HCT116 (cell line): ENCODE results near the gene MRPS16. TPM values are rescaled to one million over a fixed set of nuclear protein-coding genes. Genes with fewer than 3 reads are reported as not detected.

Experiments used
- ATAC-seq: fragments of 200-7000 bp; cut with Tn5 transposase; 2 replicates; pipeline ENCODE4 v1.9.1; 2020; ENCODE audit warnings: mild to moderate bottlenecking, moderate library complexity
- BruUV-seq: library from RNA; stranded (reverse); fragments of 400-500 nt; replicated peaks from 2 replicates; lab custom pipeline; 2021; lab: Mats Ljungman, UMichigan
- CTCF ChIA-PET: fragments of 300-600 bp; sonication (Branson Sonifier 250); formaldehyde crosslinking; loops from one replicate; lab custom pipeline; 2021; ENCODE audit warnings: antibody characterized with exemption; lab: Charles Lee
- POLR2A ChIA-PET: fragments of 300-600, 350-600 bp; sonication (Branson Sonifier 250); formaldehyde crosslinking; loops from one replicate; lab custom pipeline; 2021; ENCODE audit warnings: antibody characterized with exemption; lab: Charles Lee
- RAD21 ChIA-PET, 2 experiments: fragments of 300-600 bp; sonication (Branson Sonifier 250); formaldehyde crosslinking; loops; one replicate each; lab custom pipeline; 2023; ENCODE audit warnings: low total read pairs in 2 of 2; ENCODE audit not compliant: uncharacterized antibody in 2 of 2, unreplicated experiment in 2 of 2, low non-redundant PET in 1 of 2; lab: Charles Lee
- DNase-seq: peaks from one replicate; pipeline ENCODE4 v3.0.0-alpha.2; 2010; ENCODE audit warnings: low read depth, low spot score
- H2AFZ ChIP-seq: fragments of 200-600 bp; shearing (Covaris generic), sonication (generic); 2 replicates; pipeline ENCODE4 v1.6.1; 2017; ENCODE audit warnings: low read depth, mixed run types, mixed read lengths, antibody characterized with exemption, low read length; ENCODE audit not compliant: poor library complexity, severe bottlenecking
- H3K27ac ChIP-seq: 2 replicates; pipeline ENCODE4 v1.5.1; 2012; ENCODE audit warnings: low read depth, low read length
- H3K27me3 ChIP-seq: fragments of 200-600 bp; sonication (generic); 2 replicates; pipeline ENCODE4 v1.6.1; 2016; ENCODE audit warnings: mixed run types, low read length, mixed read lengths; ENCODE audit not compliant: insufficient read depth
- H3K36me3 ChIP-seq, 2 experiments: fragments of 200-500 bp in 1 of 2; fragments of 200-600 bp in 1 of 2; sonication (Bioruptor generic) in 1 of 2; sonication (generic) in 1 of 2; 2 replicates each; pipeline versions ENCODE4 v1.5.1 to v1.6.1; 2014 to 2016; ENCODE audit warnings: low read length in 2 of 2, inconsistent platforms in 1 of 2, mixed read lengths in 1 of 2, mixed run types in 1 of 2; ENCODE audit not compliant: insufficient read depth in 2 of 2, control insufficient read depth in 1 of 2
- H3K4me1 ChIP-seq, 2 experiments: fragments of 200-600 bp in 1 of 2; sonication (generic) in 1 of 2; 2 replicates each; pipeline versions ENCODE4 v1.5.1 to v1.6.1; 2012 to 2017; ENCODE audit warnings: low read length in 2 of 2, inconsistent platforms in 1 of 2, mild to moderate bottlenecking in 1 of 2, mixed read lengths in 1 of 2, mixed run types in 1 of 2, moderate library complexity in 1 of 2; ENCODE audit not compliant: insufficient read depth in 2 of 2, control insufficient read depth in 1 of 2
- H3K4me2 ChIP-seq: fragments of 200-600 bp; sonication (generic); 2 replicates; pipeline ENCODE4 v1.6.1; 2017; ENCODE audit warnings: mixed run types, low read length, mixed read lengths
- H3K4me3 ChIP-seq, 2 experiments: fragments of 200-600 bp in 1 of 2; sonication (generic) in 1 of 2; replicated peaks in 1 of 2; 2 replicates each; pipeline ENCODE4 v1.5.1; 2011 to 2016; ENCODE audit warnings: low read length in 2 of 2, control low read depth in 1 of 2, low read depth in 1 of 2, mild to moderate bottlenecking in 1 of 2, mixed read lengths in 1 of 2, mixed run types in 1 of 2
- H3K79me2 ChIP-seq: fragments of 200-600 bp; sonication (generic); 2 replicates; pipeline ENCODE4 v1.6.1; 2017; ENCODE audit warnings: mild to moderate bottlenecking, mixed run types, low read length, moderate library complexity, mixed read lengths; ENCODE audit not compliant: insufficient read depth
- H3K9ac ChIP-seq: fragments of 200-600 bp; sonication (generic); 2 replicates; pipeline ENCODE4 v1.6.1; 2016; ENCODE audit warnings: low read length, mixed read lengths
- H3K9me2 ChIP-seq: fragments of 200-600 bp; sonication (generic), shearing (Covaris generic); 2 replicates; pipeline ENCODE4 v1.6.1; 2017; ENCODE audit warnings: mixed run types, mild to moderate bottlenecking, moderate library complexity; ENCODE audit not compliant: insufficient read depth
- H3K9me3 ChIP-seq, 2 experiments: fragments of 200-500 bp in 1 of 2; fragments of 200-600 bp in 1 of 2; sonication (Bioruptor generic) in 1 of 2; sonication (generic) in 1 of 2; 2 replicates each; pipeline ENCODE4 v1.6.1; 2014 to 2017; ENCODE audit warnings: low read length in 2 of 2, mixed read lengths in 2 of 2, inconsistent platforms in 1 of 2, low read depth in 1 of 2, mild to moderate bottlenecking in 1 of 2, mixed run types in 1 of 2, moderate library complexity in 1 of 2; ENCODE audit not compliant: control insufficient read depth in 1 of 2, insufficient read depth in 1 of 2
- H4K20me1 ChIP-seq: fragments of 200-600 bp; sonication (generic), shearing (Covaris generic); 2 replicates; pipeline ENCODE4 v1.6.1; 2017; ENCODE audit warnings: mixed run types, mild to moderate bottlenecking, moderate library complexity; ENCODE audit not compliant: insufficient read depth
- CEBPB ChIP-seq: IDR thresholded peaks from 2 replicates; pipeline ENCODE4 v1.6.1; 2012; ENCODE audit warnings: low read depth
- EGR1 ChIP-seq: IDR thresholded peaks from 2 replicates; pipeline ENCODE4 v1.6.1; 2012; ENCODE audit warnings: low read depth
- ELF1 ChIP-seq: IDR thresholded peaks from 2 replicates; pipeline ENCODE4 v1.6.1; 2012; ENCODE audit warnings: low read depth, borderline replicate concordance
- EZH2 ChIP-seq: fragments of 200-600 bp; sonication (generic); IDR thresholded peaks from 2 replicates; pipeline ENCODE4 v1.6.1; 2017; ENCODE audit warnings: antibody characterized with exemption, mixed run types
- FOSL1 ChIP-seq: IDR thresholded peaks from 2 replicates; pipeline ENCODE4 v1.6.1; 2012; ENCODE audit warnings: low read depth
- JUND ChIP-seq: IDR thresholded peaks from 2 replicates; pipeline ENCODE4 v1.6.1; 2012
- MAX ChIP-seq: IDR thresholded peaks from 2 replicates; pipeline ENCODE4 v1.6.1; 2012
- POLR2A ChIP-seq: IDR thresholded peaks from 2 replicates; pipeline ENCODE4 v1.7.0; 2011; ENCODE audit warnings: borderline replicate concordance; ENCODE audit not compliant: insufficient read depth, insufficient read length; ENCODE audit errors: extremely low read depth
- POLR2AphosphoS5 ChIP-seq: IDR thresholded peaks from 2 replicates; pipeline ENCODE4 v1.6.1; 2011; ENCODE audit warnings: mild to moderate bottlenecking, low read depth, low read length, moderate library complexity
- SIN3A ChIP-seq: IDR thresholded peaks from 2 replicates; pipeline ENCODE4 v1.6.1; 2012; ENCODE audit warnings: low read depth
- SP1 ChIP-seq: IDR thresholded peaks from 2 replicates; pipeline ENCODE4 v1.6.1; 2012; ENCODE audit warnings: low read depth
- SRF ChIP-seq: IDR thresholded peaks from 2 replicates; pipeline ENCODE4 v1.6.1; 2012; ENCODE audit warnings: low read depth
- TCF7L2 ChIP-seq: IDR thresholded peaks from 2 replicates; pipeline ENCODE4 v1.7.0; 2011; ENCODE audit warnings: borderline replicate concordance, inconsistent platforms; ENCODE audit not compliant: insufficient read depth, insufficient read length; ENCODE audit errors: extremely low read depth
- YY1 ChIP-seq: IDR thresholded peaks from 2 replicates; pipeline ENCODE4 v1.6.1; 2011; ENCODE audit warnings: low read length, low read depth, moderate library complexity, mild to moderate bottlenecking; ENCODE audit not compliant: insufficient replicate concordance; ENCODE audit errors: extremely low read depth
- ZFX ChIP-seq: fragments of 450-650 bp; IDR thresholded peaks from 2 replicates; pipeline ENCODE4 v1.6.1; 2017
- ZNF274 ChIP-seq: fragments of 200-500 bp; sonication (Bioruptor generic); IDR thresholded peaks from 2 replicates; pipeline ENCODE4 v1.6.1; 2014; ENCODE audit warnings: mild to moderate bottlenecking, low read depth, low read length, inconsistent platforms
- intact Hi-C: fragments of 100-400 bp; cut with micrococcal nuclease; formaldehyde crosslinking; loops from 2 replicates; pipeline ENCODE4 v1.10.0; 2022
- total RNA-seq: library from RNA; stranded (reverse); gene quantifications from one replicate; pipeline ENCODE4 v1.2.1, GENCODE V29; 2021; ENCODE audit not compliant: unreplicated experiment
- TF ChIP-seq, protein P1 (sequence below): IDR thresholded peaks from 2 replicates; pipeline ENCODE4 v1.6.1; 2012; ENCODE audit warnings: low read depth
- TF ChIP-seq, protein P2 (sequence below): IDR thresholded peaks from 2 replicates; pipeline ENCODE4 v1.6.1; 2012
- TF ChIP-seq, protein P3 (sequence below): IDR thresholded peaks from 2 replicates; pipeline ENCODE4 v1.6.1; 2011; ENCODE audit warnings: mild to moderate bottlenecking, low read length, moderate library complexity; ENCODE audit not compliant: insufficient replicate concordance; ENCODE audit errors: extremely low read depth

MRPS16 gene
- total RNA-seq, 1 experiment from 2014 or later = 122 TPM

- Histone ChIP-seq H3K4me2 (peak within 1 kb of the TSS; percentile 84), H3K27me3 (no peaks in the 10 kb centered on the region), H4K20me1 (peaks cover 3% of the 10 kb centered on the region; the same call in 1 of the 2 replicates), H3K9me3 (no peaks in the 10 kb centered on the region), H3K9ac (peak within 1 kb of the TSS; percentile 85), H3K4me3 (peak within 1 kb of the TSS; percentile 67 to 86), H3K4me1 (peaks cover 19 to 38% of the 10 kb centered on the region in 2 experiments), H3K27ac (peak within 1 kb of the TSS; percentile 92), H3K9me2 (no peaks in the 10 kb centered on the region), H2AFZ (no peak within 1 kb of the TSS), H3K36me3 (peaks cover 30 to 53% of the 10 kb centered on the region in 2 experiments), H3K79me2 (peaks cover 89% of the 10 kb centered on the region)
- intact Hi-C loops = loop anchor here (2.0 to 5.0 kb wide), 3 partner anchors 166 to 395 kb away; partner anchors contain the start of gene MYOZ1
- ChIA-PET RAD21 (no interaction called here), CTCF (interaction anchor here (1.0 to 1.6 kb wide), 4 partner anchors 13 to 151 kb away, joined by 3 to 5 read pairs (median 4); no protein-coding TSS in a partner anchor), POLR2A (interaction anchor here (0.5 to 2.6 kb wide), 16 partner anchors 9 to 972 kb away, joined by 3 to 14 read pairs (median 3); partner anchors contain the start of gene PPP3CB)
- DNase-seq (peak; percentile 90), ATAC-seq (peak; percentile 91)
- no TSS peak for BruUV-seq
- peak; percentile 32; the same call in 1 of the 2 replicates for TF ChIP-seq ZFX
- peak; percentile 99 for TF ChIP-seq SIN3A
- no peak for TF ChIP-seq ZNF274
- TF ChIP-seq, protein P1, sequence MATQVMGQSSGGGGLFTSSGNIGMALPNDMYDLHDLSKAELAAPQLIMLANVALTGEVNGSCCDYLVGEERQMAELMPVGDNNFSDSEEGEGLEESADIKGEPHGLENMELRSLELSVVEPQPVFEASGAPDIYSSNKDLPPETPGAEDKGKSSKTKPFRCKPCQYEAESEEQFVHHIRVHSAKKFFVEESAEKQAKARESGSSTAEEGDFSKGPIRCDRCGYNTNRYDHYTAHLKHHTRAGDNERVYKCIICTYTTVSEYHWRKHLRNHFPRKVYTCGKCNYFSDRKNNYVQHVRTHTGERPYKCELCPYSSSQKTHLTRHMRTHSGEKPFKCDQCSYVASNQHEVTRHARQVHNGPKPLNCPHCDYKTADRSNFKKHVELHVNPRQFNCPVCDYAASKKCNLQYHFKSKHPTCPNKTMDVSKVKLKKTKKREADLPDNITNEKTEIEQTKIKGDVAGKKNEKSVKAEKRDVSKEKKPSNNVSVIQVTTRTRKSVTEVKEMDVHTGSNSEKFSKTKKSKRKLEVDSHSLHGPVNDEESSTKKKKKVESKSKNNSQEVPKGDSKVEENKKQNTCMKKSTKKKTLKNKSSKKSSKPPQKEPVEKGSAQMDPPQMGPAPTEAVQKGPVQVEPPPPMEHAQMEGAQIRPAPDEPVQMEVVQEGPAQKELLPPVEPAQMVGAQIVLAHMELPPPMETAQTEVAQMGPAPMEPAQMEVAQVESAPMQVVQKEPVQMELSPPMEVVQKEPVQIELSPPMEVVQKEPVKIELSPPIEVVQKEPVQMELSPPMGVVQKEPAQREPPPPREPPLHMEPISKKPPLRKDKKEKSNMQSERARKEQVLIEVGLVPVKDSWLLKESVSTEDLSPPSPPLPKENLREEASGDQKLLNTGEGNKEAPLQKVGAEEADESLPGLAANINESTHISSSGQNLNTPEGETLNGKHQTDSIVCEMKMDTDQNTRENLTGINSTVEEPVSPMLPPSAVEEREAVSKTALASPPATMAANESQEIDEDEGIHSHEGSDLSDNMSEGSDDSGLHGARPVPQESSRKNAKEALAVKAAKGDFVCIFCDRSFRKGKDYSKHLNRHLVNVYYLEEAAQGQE = no peak
- TF ChIP-seq TCF7L2 = peak; percentile 58
- 0 out of 2 replicates have a peak, but pooled peaks have one; percentile 30 for TF ChIP-seq EGR1
- peak; percentile 98 for TF ChIP-seq MAX
- TF ChIP-seq SRF = peak; percentile 40; the same call in 1 of the 2 replicates
- TF ChIP-seq CEBPB = no peak
- peak; percentile 61 for TF ChIP-seq JUND
- TF ChIP-seq FOSL1 = no peak
- peak; percentile 97 for TF ChIP-seq POLR2AphosphoS5
- TF ChIP-seq, protein P2, sequence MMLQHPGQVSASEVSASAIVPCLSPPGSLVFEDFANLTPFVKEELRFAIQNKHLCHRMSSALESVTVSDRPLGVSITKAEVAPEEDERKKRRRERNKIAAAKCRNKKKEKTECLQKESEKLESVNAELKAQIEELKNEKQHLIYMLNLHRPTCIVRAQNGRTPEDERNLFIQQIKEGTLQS = no peak; the same call in 1 of the 2 replicates
- TF ChIP-seq, protein P3, sequence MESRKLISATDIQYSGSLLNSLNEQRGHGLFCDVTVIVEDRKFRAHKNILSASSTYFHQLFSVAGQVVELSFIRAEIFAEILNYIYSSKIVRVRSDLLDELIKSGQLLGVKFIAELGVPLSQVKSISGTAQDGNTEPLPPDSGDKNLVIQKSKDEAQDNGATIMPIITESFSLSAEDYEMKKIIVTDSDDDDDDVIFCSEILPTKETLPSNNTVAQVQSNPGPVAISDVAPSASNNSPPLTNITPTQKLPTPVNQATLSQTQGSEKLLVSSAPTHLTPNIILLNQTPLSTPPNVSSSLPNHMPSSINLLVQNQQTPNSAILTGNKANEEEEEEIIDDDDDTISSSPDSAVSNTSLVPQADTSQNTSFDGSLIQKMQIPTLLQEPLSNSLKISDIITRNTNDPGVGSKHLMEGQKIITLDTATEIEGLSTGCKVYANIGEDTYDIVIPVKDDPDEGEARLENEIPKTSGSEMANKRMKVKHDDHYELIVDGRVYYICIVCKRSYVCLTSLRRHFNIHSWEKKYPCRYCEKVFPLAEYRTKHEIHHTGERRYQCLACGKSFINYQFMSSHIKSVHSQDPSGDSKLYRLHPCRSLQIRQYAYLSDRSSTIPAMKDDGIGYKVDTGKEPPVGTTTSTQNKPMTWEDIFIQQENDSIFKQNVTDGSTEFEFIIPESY = peak; percentile 41
- peak; percentile 90 for TF ChIP-seq SP1
- TF ChIP-seq ELF1 = peak; percentile 40; the same call in 1 of the 2 replicates
- no peak for TF ChIP-seq EZH2
- peak; percentile 27 for TF ChIP-seq YY1
- TF ChIP-seq POLR2A = peak; percentile 97
Measured at GRCh38 chr10:73246646-73247508, 5.6 kb downstream of the MRPS16 start, which contains the start of gene DNAJC9. Gene DNAJC9 (minus strand): TSS chr10:73247255. CDS start chr10:73247189, 66 bp downstream.
